HUDEP-2 (cell line): ENCODE measurements around the gene ELOF1.
"Not testable (repeated sequence)": the region's sequence is repeated elsewhere in the genome, so short reads cannot be mapped to it uniquely, and the experiment has no call there.

Experiments
- DNase-seq, 76 experiments: peaks; one replicate each; lab custom pipeline; 2025; ENCODE audit not compliant: unreplicated experiment in 76 of 76; lab: John Stamatoyannopoulos, UW

The ELOF1 gene

GRCh38 chr19:11573354-11573753 lies 14.3 kb upstream of the ELOF1 start:
- DNase-seq, result not testable (repeated sequence)

DNA sequence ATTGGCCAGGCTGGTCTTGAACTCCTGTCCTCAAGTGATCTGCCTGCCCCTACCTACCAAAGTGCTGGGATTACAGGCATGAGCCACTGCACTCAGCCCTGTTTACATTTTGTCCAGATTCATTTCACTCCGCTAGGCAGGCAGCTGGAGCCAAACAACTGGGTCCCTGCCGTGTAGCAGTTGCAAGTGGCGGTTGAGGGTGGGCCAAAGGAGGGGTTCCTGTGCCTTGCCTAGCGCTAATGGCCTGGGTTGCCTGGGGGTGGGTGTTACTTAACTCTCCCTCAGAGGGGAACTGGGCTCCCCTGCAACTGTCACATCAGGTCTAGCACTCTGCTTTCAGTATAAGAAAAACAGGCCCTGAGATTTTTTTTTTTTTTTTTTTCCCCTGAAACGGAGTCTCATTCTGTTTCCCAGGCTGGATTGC lies 11.0 kb upstream of the ELOF1 start:
- DNase-seq, result no peak

GRCh38 chr19:11566164-11566563 lies 7.1 kb upstream of the ELOF1 start:
- peak in 9 of 76 experiments; percentile 18 to 34 (median 24) for DNase-seq

DNA sequence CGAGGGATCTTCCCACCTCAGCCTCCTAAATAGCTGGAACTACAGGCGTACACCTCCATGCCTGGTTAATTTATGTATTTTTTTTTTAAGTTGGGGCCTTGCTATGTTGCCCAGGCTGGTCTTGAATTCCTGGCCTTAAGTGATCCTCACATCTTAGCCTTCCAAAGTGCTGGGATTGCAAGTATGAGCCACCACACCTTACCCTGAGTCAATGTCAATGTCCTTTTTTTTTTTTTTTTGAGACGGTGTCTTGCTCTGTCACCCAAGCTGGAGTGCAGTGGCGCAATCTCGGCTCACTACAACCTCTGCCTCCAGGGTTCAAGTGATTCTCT lies 6.6 kb upstream of the ELOF1 start:
- peak in 1 of 76 experiments; percentile 25 for DNase-seq

DNA sequence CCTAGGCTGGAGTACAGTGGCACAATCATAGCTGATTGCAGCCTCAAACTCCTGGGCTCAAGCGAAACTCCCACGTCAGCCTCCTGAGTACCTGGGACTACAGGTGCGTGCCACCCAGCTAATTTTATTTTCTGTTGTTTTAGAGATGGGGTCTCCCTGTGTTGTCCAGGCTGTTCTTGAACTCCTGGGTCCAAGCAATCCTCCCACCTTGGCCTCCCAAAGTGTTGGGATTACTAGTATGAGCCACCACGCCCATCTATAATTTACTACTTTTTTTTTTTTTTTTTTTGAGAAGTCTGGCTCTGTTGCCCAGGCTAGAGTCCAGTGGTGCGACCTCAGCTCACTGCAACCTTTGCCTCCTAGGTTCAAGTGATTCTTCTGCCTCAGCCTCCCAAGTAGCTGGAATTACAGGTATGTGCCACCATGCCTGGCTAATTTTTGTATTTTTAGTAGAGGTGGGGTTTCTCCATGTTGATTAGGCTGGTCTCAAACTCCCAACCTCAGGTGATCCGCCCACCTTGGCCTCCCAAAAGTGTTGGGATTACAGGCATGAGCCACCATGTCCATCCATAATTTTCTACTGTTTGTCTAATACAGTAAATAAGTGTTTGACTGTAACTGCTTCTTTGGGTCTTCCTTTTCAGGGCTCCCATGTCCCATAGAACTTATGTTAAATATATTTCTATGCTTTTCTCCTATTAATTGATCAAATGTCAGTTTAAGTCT lies 5.2 kb upstream of the ELOF1 start:
- DNase-seq, result peak in 6 of 76 experiments; percentile 11 to 53 (median 37)

- DNase-seq, result peak in 71 of 76 experiments; percentile 18 to 84 (median 69)
These were observed 4.5 kb upstream of the ELOF1 start for GRCh38 chr19:11563532-11563931.

DNA sequence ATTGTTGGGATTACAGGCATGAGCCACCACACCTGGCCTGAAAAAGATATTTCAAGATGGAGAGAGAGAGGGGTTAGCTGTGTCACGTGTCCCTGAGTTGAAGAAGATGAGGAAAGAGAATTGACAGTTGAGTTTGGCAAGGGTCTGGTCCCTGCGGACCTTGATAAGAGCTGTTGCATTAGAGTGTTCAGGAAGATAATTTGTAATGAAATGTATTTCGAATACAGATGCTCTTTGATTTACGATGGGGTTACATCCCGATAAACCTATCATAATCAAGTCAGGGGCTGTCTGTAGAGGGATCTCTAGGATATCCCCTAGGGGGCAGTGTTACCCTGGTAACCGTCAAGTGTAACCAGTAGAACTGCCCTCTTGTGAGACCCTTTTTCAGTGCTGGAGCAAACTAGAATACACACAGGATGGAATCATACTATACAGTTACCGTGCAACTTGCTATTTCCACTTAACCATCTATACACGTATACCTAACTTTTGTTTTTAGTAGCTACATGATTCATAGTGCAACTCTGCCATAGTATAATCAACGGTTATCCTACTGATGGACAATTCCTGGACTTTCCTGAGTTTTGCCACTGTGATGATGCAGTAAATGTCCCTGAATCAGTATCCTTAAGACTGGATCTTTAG lies 1.5 kb upstream of the ELOF1 start:
- peak in 73 of 76 experiments; percentile 19 to 99 (median 90) for DNase-seq

GRCh38 chr19:11556634-11557420 lies 2.2 kb downstream of the ELOF1 start:
- DNase-seq, result no peak

DNA sequence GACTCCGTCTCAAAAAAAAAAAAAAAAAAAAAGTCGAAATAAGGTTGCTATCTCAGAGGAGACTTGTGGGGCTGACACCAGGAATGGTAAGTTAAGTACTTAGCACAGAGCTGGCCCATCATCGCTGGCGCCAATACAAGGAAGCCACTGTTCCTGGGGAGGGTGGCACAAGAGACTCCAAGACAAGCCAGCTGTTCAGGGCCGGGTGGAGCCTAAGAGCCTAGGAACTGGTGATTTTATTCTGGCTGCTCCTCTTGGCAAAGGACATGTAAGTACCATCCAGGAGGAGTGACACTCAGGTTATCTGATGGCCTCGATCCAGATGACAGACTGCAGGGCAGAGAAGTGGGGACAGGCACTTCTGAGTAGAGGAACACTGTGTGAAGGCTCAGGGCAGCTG lies 3.8 kb downstream of the ELOF1 start:
- peak in 3 of 76 experiments; percentile 23 to 34 (median 33) for DNase-seq

DNA sequence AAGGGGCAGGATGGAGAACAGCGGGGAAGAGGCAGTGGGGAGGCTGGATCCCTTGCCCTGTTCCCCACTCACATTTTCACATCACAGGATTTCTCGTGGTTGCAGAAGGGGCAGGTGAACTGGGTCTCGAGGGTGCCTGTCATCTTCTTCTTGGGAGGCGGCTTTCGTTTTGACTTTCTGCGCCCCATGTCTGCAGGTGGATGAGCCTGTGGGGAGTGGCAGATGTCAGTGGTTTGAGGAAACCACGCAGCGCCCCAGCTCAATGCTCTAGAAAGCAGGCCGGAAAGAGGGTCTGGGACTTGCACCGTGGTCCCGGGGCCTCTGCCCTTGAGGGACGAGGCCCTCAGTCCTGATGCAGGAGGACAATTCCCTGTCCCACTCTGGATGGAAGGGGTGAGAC lies 4.9 kb downstream of the ELOF1 start:
- no peak for DNase-seq

DNA sequence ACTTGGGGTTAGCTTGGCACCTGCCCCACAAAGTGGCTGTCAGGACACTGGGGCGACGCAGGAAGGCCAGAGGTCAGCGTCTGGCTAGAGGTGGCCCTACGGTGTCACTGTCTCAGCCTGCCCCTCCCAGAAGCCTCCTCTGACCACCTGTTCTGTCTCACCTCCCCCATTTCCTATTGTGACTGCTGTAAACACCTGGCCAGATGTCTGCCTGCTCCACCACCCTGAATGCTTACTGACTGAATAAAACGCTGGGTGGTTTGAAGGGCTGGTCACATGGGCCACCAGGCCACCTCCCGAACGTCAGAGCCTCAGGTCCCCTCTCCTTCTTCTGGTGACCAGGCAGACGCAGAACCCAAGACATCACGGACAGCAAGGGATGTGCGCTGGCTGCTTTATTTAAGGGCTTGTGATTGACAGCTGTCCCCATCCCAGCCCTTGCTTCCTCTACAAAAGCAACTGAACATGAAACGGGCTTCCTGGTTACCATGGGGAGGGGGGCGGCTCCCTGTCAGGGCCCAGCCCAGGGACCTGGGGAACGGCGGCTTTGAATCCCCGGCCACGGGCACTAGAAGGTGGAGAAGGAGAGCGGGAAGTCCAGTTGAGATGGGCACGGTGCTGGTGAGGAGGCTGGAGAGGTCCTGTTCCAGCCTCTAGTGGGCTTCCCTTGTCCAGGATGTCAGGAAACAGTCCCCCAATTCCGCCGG lies 6.2 kb downstream of the ELOF1 start:
- DNase-seq, result no peak

DNA sequence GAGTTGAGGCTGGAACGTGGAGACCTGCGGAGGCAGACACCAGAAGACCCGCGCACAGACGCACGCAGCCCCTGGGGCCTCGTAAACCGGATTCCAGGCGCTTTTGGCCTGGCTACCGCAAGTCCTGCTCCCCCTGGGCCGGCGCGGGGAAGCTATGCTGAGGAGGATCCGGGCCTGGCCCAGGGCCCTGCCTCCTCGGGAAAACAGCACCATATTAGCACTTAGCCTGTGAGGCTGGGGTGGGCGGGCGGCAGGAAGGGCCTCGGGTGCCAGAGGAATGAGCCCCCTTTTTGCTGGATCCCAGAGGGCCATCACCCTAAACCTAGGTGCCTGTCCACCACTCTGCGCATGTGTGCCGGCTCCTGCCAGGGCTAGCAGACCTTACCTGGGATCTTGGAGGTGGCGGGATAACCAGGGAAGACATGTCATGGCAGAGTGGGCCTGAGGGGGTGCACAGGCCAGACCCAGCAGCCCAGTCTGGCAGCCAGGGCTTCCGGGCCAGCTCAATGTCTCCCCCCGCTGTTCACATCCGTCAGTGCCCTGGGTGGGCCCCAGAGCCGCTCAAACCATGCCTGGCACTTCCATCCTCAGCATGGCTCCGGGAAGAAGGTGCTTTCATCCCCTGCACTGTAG lies 7.3 kb downstream of the ELOF1 start:
- peak in 24 of 76 experiments; percentile 13 to 43 (median 30) for DNase-seq

DNA sequence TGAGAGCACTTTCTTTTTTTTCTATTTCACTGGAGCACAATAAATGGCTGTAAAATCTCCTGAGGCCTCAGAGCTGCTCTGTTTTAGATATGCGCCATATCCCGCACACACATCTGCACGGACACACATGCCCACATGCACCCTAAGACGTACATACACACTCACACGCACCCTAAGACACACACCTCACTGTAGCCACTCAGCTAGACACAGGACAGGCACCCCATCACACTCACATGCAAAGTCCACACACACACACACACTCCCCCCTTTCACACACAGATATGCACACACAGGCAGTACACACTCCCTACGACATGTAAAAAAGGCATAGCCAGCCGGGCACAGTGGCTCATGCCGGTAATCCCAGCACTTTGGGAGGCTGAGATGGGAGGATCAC lies 8.8 kb downstream of the ELOF1 start:
- no peak for DNase-seq

DNA sequence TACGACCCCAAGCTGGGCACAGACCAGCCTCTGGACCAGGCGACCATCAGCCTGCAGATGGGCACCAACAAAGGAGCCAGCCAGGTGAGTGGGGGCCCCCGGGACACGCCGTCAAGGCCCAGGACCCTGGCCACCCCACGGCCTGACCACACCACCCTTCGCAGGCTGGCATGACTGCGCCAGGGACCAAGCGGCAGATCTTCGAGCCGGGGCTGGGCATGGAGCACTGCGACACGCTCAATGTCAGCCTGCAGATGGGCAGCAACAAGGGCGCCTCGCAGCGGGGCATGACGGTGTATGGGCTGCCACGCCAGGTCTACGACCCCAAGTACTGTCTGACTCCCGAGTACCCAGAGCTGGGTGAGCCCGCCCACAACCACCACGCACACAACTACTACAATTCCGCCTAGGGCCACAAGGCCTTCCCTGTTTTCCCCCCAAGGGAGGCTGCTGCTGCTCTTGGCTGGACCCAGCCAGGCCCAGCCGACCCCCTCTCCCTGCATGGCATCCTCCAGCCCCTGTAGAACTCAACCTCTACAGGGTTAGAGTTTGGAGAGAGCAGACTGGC lies 9.6 kb downstream of the ELOF1 start:
- DNase-seq, result no peak

DNA sequence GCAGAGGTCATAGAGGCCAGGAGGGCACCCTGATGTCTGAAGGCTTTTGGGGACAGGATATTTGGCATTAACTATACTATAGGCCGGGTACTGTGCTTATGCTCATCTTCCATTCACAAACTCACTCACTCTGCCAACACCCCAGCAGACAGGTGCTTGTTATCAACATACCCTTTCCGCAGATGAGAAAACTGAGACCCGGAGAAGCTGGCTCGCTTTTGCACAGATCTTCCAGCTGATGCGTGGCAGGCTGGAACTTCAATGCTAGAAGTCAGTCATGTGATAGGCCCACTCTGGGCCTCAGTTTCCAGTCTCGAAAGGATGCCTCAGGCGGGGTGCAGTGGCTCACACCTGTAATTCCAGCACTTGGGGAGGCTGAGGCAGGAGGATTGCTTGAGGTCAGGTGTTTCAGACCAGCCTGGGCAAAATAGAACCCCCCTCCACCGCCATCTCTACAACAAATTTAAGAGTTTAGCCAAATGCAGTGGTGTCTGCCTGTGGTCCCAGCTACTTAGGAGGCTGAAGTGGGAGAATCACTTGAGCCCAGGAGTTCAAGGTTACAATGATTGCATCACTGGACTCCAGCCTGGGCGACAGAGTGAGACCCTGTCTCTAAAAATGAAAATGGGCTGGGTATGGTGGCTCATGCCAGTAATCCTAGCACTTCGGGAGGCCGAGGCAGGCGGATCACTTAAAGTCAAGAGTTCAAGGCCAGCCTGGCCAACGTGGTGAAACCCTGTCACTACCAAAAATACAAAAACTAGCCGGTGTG lies 10.9 kb downstream of the ELOF1 start:
- DNase-seq, result no peak

DNA sequence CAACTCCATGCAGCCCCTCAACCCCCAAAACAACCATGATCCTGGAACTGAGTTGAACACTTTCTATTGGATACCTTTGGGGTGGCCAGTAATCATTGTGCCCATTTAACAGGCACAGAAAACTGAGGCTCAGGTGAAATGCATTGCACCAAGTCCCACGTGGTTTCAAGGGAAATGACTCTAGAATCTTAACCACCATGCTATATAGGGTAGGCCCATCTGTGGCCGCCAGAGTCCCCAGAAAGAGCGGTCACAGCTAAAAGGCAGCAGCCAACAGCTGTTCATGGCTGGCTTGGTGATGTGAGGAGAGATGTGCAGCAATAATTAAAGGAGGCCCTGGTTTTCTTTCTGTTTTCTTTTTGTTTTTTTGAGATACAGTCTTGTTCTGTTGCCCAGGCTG lies 17.8 kb downstream of the ELOF1 start:
- DNase-seq, result no peak

GRCh38 chr19:11540645-11541044 lies 18.4 kb downstream of the ELOF1 start:
- DNase-seq, result no peak

GRCh38 chr19:11539495-11540365 lies 19.3 kb downstream of the ELOF1 start:
- DNase-seq, result no peak
